NCI-H2196 treated with DMSO at 0.1 percent for 48 hours (cell line): ENCODE data around the gene FGD1.

Source experiments
- DNase-seq: peaks from one replicate; lab custom pipeline; 2025; ENCODE audit not compliant: unreplicated experiment; lab: John Stamatoyannopoulos, UW

Gene FGD1

DNA sequence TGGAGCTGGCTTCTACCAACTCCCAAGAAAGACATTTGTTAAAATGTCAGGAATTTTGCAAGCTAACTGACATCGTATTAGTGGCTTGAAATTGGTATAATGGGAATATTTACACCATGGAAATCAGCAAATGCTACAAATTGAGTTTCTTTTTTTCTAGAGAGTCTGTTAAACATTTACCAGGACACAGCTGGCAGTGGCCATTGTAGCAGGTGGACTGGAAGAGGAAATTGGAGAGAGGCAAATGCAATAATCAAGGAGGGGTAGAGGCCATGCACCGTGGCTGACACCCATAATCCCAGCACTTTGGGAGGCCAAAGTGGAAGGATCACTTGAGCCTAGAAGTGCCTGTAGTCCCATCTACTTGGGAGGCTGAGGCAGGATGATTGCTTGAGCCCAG is 88.8 kb downstream of the FGD1 start:
- DNase-seq, result no peak

DNA sequence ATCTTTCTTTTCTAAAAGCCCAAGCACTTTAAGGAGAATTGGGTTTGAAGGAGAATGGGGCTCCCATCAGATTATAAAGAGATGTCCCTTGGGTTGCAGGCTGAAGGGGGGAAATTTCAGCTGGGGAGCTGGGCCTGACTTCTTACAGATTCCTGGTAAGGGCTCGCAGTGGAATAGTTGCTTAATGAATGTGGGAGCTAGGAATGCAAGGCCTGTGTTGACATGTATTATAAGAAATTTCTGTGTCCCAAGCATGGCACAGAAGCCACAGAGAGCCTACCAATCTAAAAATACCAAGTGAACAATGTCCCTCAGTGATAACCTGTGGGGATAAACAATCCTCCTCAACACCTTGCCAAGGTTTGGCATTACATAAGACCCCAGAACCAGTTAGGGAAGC is 98.9 kb downstream of the FGD1 start:
- no peak for DNase-seq
